GM18505 (cell line): ENCODE results near the gene UMPS.

Experiments
- ATAC-seq: cut with Tn5 transposase; IDR thresholded peaks from one replicate; pipeline ENCODE4 v1.9.1; 2021; ENCODE audit not compliant: unreplicated experiment
- POLR2A ChIP-seq: IDR thresholded peaks from 4 replicates; pipeline ENCODE4 v1.6.1; 2011; ENCODE audit warnings: borderline replicate concordance; ENCODE audit not compliant: insufficient read depth, insufficient read length; ENCODE audit errors: extremely low read depth

Gene UMPS

DNA sequence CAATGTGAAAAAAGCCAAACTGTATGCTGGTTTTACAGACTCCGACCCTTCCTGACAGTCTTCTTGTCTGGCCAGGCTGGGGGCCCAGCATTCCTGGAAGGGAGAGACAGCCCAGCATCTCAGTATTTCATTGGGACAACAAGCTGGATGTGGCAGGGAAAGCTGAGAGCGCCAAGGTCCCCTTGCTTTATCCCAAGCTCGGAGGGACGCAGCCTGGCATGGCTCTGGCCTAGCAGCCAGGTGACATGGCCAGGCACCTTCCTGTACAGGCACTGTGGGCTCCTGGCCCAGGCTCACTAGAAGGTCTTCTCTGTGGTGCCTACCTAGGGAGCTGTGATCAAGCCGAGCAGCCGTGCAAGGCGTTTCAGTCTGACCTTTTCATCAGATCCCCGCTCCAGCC is 33.0 kb downstream of the UMPS start:
- TF ChIP-seq POLR2A = no peak
- no peak for ATAC-seq

DNA sequence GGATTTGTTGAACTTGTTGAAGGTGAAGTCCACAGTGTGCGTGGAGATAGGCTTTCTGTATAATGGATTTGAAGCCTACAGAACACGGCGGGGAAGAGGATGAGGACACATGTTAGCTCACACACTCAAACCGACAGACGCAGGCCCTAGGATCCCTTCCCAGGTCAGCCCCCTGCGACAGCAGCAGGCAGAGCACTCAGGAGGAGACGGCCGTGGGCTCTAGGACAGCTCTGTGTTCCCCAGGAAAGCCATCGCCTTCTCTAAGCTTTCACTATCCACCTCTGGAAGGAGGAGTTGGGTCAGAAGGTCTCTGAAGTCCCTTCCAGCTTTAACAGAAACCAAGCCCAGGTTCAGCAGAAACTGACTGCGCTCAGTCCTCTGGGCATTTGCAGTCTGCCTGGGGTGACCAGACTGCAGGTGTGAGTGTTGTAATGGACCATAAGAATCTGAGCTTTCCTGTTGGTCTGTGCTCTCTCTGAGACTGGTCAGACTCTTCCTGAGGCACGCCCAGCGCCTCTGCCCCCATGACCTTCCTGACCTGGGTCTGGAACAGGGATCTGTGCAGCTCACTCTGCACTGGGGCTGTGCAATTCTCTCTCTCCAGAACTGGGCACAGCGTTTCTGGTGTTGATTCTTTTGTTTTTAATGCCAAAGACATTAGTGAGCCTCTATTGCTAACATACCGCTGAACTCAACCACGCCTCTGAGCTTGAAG is 33.5 kb downstream of the UMPS start:
- TF ChIP-seq POLR2A = no peak
- no peak for ATAC-seq

DNA sequence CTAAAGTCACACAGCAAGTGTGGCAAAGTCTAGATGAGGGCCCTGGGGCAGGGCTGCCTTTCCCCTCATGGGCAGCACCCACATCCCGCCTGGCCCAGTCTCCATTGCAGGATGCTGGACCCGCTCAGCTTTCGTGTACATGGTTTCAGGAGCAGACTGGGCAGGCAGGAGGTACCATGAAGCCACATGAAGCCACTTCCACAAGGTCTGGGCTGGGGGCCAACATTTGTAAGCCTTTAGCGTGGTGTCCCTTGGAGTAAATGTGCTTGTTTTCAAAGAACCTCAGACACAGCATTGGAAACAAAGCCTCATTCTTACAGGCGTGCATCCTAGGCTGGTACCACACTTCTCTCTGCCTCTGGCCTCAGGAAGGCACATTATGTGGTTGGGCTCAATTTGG is 34.5 kb downstream of the UMPS start:
- no peak for TF ChIP-seq POLR2A

DNA sequence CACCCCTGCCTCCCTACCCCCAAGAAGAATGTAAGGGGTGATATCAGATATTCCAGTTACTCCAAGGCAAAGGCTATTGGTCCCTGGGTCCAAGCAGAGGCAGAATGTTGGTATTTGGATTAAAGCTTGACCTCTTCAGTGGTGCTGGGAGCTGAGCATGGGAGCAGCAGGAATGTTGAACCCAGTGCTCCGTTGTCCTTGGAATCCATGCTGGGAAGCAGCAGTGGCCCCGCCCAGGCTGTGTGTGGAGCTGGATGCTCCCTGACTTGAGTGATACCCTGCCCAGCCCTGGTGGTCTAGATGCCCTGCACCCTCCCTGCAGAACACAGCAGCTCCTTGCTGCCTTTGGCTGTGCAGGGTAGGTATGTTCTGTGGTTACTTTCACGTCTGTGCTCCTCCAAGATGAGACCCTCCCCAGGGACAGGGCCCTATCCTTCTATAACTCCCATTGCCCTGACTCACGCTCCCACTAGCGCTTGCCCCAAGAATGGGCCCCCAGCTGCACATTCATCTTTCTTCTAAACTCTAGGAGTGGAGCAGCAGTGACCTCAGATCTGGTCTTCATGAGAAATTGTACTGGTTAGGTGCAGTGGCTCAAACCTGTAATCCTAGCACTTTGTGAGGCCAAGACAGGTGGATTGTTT is 35.1 kb downstream of the UMPS start:
- no peak for ATAC-seq
- TF ChIP-seq POLR2A = no peak

More for the DNA sequence above, 34.5 kb downstream of the UMPS start:
- no peak for ATAC-seq

DNA sequence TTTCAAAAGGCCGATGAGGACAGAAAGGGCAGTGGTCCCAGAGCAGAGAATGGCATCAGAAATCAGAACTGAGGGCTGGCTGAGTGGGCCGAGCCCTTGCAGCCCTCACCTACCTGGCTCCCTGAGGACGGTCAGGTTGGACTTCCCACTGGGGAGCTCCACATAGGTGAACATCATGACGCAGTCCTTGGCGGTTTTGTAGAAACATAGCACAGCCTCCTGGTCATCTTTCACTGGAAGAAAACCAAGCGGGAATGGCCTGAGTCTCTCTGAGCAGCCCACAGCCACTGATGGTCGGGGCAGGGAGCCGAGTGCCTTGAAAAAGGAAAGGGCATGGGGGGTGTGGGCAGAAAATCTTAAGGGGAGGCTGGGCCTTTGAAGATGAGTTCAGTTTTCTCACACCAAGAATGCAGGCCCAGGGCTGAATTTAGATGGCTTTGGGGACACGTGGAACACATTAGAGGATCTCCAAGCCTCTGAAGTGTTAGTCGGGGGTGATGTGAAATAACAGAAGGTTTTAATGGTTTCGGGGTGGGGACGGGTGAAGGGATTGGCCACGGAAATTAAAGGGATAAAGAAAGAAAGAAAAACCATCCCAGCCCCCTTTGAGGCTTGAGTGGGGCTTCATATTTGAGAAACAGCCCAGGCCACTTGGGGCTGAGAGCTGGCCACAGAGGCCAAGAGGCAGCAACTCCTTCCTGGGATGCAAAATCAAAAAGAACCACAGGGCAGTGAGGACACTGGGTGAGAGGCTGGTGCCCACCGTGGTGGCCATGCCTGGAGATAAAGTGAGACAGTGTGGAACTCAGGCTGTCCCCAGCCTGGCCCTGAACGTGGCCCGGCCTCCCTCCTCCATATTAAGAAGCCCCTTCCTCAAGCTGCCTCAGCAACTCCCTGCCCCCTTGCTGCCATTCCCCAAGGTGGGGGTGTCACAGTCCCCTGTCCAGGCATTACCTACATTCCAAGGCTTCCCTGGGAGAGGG is 36.2 kb downstream of the UMPS start:
- ATAC-seq = no peak
- TF ChIP-seq POLR2A = no peak

DNA sequence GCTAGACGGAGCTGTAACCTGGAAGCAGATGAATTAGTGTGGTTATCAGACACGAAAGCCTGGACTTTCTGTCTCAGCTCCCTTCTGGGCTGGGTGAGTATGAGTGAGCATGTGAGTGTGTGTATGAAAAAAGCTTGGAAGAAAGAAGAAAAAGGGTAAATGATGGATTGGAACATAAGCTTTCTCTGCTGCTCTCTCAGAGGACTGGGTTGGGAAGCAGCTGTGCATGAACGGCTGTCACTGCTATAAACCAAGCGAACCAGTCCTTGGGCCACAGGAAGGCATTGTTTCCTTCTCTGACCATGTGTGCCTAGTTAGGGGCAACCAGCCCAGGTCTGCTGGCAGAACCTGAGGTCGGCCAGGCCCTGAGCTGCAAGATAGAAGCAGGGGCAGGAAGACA is 37.0 kb downstream of the UMPS start:
- TF ChIP-seq POLR2A = no peak
- no peak for ATAC-seq

DNA sequence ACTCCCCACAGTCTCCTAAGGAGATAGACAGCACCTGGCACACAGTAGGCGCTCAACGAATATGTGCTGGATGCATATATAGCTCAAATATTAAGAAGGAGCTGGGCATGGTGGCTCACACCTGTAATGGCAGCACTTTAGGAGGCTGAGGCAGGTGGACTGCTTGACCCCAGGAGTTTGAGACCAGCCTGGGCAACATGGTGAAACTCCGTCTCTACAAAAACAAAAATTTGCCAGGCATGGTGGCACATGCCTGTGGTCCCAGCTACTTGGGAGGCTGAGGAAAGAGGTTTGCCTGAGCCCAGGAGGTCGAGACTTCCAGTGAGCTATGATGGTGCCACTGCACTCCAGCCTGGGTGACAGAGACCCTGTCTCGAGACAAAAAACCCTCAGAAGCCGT is 37.4 kb downstream of the UMPS start:
- no peak for TF ChIP-seq POLR2A
- ATAC-seq = no peak

DNA sequence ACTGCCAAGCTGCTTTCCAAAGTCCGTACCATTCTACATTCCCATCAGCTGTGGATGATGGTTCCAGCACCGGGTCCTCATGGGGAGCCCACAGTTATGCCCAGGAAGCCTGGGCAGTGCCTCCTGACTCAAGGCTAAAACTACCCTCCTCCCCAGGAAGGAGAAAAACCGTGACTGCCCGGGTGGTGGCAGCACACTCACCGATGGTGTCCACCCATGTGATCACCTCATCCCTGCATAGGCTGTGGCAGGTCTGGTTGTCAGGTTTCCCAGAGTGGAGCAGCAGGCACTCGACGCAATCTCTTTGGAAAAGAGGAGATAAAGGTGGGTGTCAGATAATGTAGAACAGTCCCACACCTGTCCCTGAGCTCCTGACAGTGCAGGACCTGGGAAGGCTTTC is 38.6 kb downstream of the UMPS start:
- TF ChIP-seq POLR2A = no peak
- no peak for ATAC-seq

DNA sequence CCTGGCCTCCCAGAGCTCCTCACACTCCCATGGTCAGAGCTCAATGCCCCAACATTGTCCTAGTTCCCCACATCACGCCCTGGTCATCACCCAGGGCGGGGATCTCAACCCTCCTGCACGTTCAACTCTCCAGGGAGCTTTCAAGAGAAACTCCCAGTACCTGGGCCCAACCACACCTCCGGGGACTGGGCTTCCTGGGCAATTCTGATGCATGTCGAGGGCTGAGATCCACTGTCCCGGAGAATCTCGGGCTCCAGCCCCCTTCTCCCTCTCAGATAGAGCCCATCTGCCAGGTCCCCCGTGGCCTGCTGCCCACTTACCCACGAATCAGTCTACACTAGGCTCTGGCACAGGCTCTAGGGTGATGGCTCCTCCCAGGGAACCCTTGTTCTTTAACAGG is 39.2 kb downstream of the UMPS start:
- TF ChIP-seq POLR2A = no peak
- ATAC-seq = no peak

DNA sequence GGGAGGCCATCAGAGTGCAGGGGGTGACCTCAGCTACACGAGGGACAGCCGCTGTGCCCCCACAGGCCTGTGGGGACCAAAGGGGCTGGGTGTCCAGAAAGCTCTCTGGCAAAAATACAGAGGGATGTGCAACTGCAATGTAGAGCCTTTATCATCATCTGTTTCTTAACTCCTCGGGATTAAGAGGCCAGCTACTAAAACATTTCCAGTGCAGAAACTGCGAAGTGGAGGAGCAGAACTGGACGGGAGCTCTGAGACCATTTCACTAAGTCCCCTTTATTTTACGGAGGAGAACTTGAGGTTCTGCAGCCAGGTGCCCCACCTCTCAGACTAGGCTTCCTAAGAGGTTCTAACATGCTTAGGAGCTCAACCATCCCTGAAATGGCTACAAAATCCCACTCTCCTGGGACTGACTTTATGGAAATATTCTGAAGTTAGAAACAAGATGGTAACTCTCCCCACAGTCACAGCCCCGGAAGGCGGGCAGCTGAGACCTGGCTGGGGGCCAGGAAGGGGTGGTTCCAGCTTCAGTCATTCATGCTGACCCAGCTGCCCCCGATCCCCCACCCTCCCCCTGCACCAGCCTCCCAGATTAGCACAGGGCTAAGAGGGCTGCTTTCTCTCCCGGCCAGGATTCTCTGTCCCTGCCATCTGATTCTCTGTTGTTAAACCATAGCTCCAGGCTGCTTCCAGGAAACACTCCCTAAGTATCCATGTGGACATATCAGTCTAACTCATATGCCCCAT is 40.3 kb downstream of the UMPS start:
- no peak for ATAC-seq
- TF ChIP-seq POLR2A = no peak

DNA sequence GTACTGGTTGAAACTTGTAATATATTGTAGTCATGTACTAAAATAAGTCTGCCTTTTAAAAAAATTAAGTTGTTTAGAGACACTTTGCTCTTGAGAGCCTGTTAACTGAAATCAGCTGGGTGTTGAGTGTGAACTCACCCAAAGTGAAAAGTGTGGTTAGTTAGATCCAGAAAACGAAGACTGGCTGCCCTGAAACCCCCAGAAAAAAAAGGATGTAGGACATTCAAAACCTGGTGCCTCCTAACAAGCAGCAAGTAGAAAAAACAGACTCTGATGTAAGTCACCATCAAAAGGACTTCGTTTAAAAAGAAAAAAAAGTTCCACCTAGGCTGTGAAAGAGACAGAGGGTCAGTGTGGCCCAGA is 40.8 kb downstream of the UMPS start:
- no peak for ATAC-seq
- TF ChIP-seq POLR2A = no peak

DNA sequence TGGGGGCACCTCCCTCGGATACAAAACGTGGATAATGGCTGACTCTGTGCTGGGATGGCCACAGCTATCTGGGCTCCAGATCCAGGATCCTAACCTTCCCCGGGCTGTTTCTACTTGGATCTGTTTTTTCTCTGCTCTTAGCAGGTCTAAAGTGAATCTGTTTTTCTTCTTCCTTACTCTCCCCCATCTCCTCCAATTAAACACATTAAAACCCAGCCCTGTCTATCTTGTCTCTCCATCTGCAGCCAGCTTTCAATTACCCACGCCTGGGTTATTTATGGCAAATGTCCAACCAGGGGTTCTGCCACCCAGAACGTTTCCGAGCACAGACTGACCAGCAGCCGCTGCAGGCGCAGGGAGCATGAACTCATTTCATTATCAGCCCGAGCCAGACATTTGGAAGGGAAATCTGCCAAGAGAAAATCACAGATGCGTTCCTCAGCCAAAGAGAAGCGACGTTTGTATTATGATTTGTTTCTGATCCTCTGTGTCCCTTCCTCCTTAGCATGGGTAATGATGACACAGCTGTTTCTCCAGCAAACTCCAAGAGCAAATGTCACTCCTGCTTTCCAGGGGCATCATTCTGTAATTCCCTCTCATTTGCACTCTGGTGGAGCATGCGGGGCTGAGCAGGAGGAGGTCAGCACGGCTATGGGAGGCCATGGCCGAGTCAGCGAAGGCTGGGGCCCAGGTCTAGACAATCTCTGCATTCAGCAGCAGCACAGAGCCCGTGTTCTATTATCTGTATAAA is 42.0 kb downstream of the UMPS start:
- TF ChIP-seq POLR2A = no peak
- no peak for ATAC-seq
